Measurements from ENCODE around the gene CALML5.
"Not testable (repeated sequence)": the region's sequence is repeated elsewhere in the genome, so short reads cannot be mapped to it uniquely, and the experiment has no call there.

The CALML5 gene

GRCh38 chr10:5479481-5480161 lies 19.7 kb downstream of the CALML5 start:
- DNase-seq: no peak

GRCh38 chr10:5478694-5479305 lies 20.6 kb downstream of the CALML5 start:
- no peak for DNase-seq

GRCh38 chr10:5477948-5478693 lies 21.2 kb downstream of the CALML5 start:
- no peak for DNase-seq

GRCh38 chr10:5476918-5477525 lies 22.3 kb downstream of the CALML5 start:
- DNase-seq: no peak

GRCh38 chr10:5475974-5476807 lies 23.2 kb downstream of the CALML5 start:
- DNase-seq: not testable (repeated sequence)

- not testable (repeated sequence) for DNase-seq
Observed at GRCh38 chr10:5475088-5475487, 24.3 kb downstream of the CALML5 start.

GRCh38 chr10:5474642-5475041 lies 24.7 kb downstream of the CALML5 start:
- not testable (repeated sequence) for DNase-seq

- no peak for DNase-seq
Observed at GRCh38 chr10:5470062-5470751, 29.2 kb downstream of the CALML5 start.

GRCh38 chr10:5469353-5470061 lies 29.9 kb downstream of the CALML5 start:
- no peak for DNase-seq

GRCh38 chr10:5468262-5469106 lies 30.9 kb downstream of the CALML5 start:
- no peak for DNase-seq

GRCh38 chr10:5467634-5468255 lies 31.6 kb downstream of the CALML5 start:
- no peak for DNase-seq

GRCh38 chr10:5467207-5467535 lies 32.2 kb downstream of the CALML5 start:
- no peak for DNase-seq

GRCh38 chr10:5466451-5467206 lies 32.7 kb downstream of the CALML5 start:
- DNase-seq: peak in 1 of 2 experiments; percentile 49

GRCh38 chr10:5465976-5466450 lies 33.4 kb downstream of the CALML5 start:
- DNase-seq: peak; percentile 81 to 89

GRCh38 chr10:5464546-5464945 lies 34.8 kb downstream of the CALML5 start:
- no peak for DNase-seq

GRCh38 chr10:5462841-5463293 lies 36.5 kb downstream of the CALML5 start:
- DNase-seq: no peak

GRCh38 chr10:5461914-5462840 lies 37.2 kb downstream of the CALML5 start:
- DNase-seq: no peak

- no peak for DNase-seq
Observed at GRCh38 chr10:5461203-5461588, 38.2 kb downstream of the CALML5 start.
